ENCODE results near the gene MAPK12. TPM values are rescaled to one million over a fixed set of nuclear protein-coding genes. Genes with fewer than 3 reads are reported as not detected.

Gene MAPK12
- 10 to 100 TPM in 1 of 4 donors, 1 to 10 TPM in 3; 1.2 to 37.1 (median 5.4) TPM for total RNA-seq

GRCh38 chr22:50261615-50262459, at the start of gene MAPK12:
MAPK12 (minus strand) TSS chr22:50261683; CDS start chr22:50261509, 174 bp downstream.
- DNase-seq: no peak
- Histone ChIP-seq H3K4me3 (peak within 1 kb of the TSS; percentile 20 to 59 (median 51)), H3K27ac (peak within 1 kb of the TSS in 2 of 4 donors; percentile 2 to 52), H3K9me3 (no peaks in the 10 kb centered on the region), H3K36me3 (no peaks in the 10 kb centered on the region), H3K27me3 (peaks cover 0 to 15% of the 10 kb centered on the region in 2 donors), H3K4me1 (peaks cover 0 to 20% (median 12%) of the 10 kb centered on the region in 4 donors)
- TF ChIP-seq, protein P1, sequence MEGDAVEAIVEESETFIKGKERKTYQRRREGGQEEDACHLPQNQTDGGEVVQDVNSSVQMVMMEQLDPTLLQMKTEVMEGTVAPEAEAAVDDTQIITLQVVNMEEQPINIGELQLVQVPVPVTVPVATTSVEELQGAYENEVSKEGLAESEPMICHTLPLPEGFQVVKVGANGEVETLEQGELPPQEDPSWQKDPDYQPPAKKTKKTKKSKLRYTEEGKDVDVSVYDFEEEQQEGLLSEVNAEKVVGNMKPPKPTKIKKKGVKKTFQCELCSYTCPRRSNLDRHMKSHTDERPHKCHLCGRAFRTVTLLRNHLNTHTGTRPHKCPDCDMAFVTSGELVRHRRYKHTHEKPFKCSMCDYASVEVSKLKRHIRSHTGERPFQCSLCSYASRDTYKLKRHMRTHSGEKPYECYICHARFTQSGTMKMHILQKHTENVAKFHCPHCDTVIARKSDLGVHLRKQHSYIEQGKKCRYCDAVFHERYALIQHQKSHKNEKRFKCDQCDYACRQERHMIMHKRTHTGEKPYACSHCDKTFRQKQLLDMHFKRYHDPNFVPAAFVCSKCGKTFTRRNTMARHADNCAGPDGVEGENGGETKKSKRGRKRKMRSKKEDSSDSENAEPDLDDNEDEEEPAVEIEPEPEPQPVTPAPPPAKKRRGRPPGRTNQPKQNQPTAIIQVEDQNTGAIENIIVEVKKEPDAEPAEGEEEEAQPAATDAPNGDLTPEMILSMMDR (IDR thresholded peaks at IDR 0.05): no peak
- TF ChIP-seq POLR2A (IDR thresholded peaks at IDR 0.05): no peak

GRCh38 chr22:50310949-50311444, 49.5 kb upstream of the MAPK12 start:
- TF ChIP-seq POLR2A (IDR thresholded peaks at IDR 0.05): no peak
- TF ChIP-seq, protein P1 (IDR thresholded peaks at IDR 0.05): no peak
- Histone ChIP-seq H3K27ac (no peak overlapping the region), H3K36me3 (no peaks in the 10 kb centered on the region), H3K9me3 (no peaks in the 10 kb centered on the region), H3K4me3 (no peak overlapping the region), H3K27me3 (no peaks in the 10 kb centered on the region), H3K4me1 (peaks cover 5 to 49% (median 24%) of the 10 kb centered on the region in 4 donors)
- no peak for DNase-seq

- TF ChIP-seq, protein P1 (IDR thresholded peaks at IDR 0.05): no peak
- no peak for TF ChIP-seq POLR2A (IDR thresholded peaks at IDR 0.05)
- no peak overlapping the region for H3K4me3 ChIP-seq
- no peaks in the 10 kb centered on the region for H3K27me3 ChIP-seq
- no peaks in the 10 kb centered on the region for H3K9me3 ChIP-seq
- no peak for DNase-seq
- peaks cover 8 to 51% (median 26%) of the 10 kb centered on the region in 4 donors for H3K4me1 ChIP-seq
- H3K27ac ChIP-seq: peak overlapping the region in 2 of 4 donors; percentile 78 to 97
- H3K36me3 ChIP-seq: no peaks in the 10 kb centered on the region
Measured at GRCh38 chr22:50310031-50310722, 48.7 kb upstream of the MAPK12 start.

- H3K9me3 ChIP-seq: no peaks in the 10 kb centered on the region
Measured at GRCh38 chr22:50309601-50309991, 48.1 kb upstream of the MAPK12 start.

GRCh38 chr22:50308986-50309600, 47.6 kb upstream of the MAPK12 start:
- H3K4me1 ChIP-seq: peaks cover 17 to 53% (median 34%) of the 10 kb centered on the region in 4 donors
- H3K27ac ChIP-seq: peak overlapping the region; percentile 62 to 97 (median 76)
- no peak for TF ChIP-seq POLR2A (IDR thresholded peaks at IDR 0.05)
- TF ChIP-seq, protein P1 (IDR thresholded peaks at IDR 0.05): no peak
- no peaks in the 10 kb centered on the region for H3K9me3 ChIP-seq
- no peaks in the 10 kb centered on the region for H3K27me3 ChIP-seq
- H3K4me3 ChIP-seq: no peak overlapping the region
- no peak for DNase-seq
- no peaks in the 10 kb centered on the region for H3K36me3 ChIP-seq

More at GRCh38 chr22:50309601-50309991, 48.1 kb upstream of the MAPK12 start:
- DNase-seq: no peak
- H3K36me3 ChIP-seq: no peaks in the 10 kb centered on the region
- H3K4me3 ChIP-seq: no peak overlapping the region
- H3K27ac ChIP-seq: peak overlapping the region; percentile 62 to 97 (median 76)
- TF ChIP-seq POLR2A (IDR thresholded peaks at IDR 0.05): no peak
- TF ChIP-seq, protein P1 (IDR thresholded peaks at IDR 0.05): no peak
- no peaks in the 10 kb centered on the region for H3K27me3 ChIP-seq
- peaks cover 13 to 51% (median 30%) of the 10 kb centered on the region in 4 donors for H3K4me1 ChIP-seq

All from Peyer's patch (tissue), 4 donors.